Upper lobe of right lung (tissue), 1 donor: ENCODE measurements around the gene CLEC18C. TPM values are rescaled to one million over a fixed set of nuclear protein-coding genes. Genes with fewer than 3 reads are reported as not detected.
"Not testable (repeated sequence)": the region's sequence is repeated elsewhere in the genome, so short reads cannot be mapped to it uniquely, and the experiment has no call there.

ENCODE experiments used
- ATAC-seq: fragments of 200-7000 bp; cut with Tn5 transposase; one replicate; pipeline ENCODE4 v1.9.1; 2020; ENCODE audit warnings: mild to moderate bottlenecking, moderate library complexity
- DNase-seq: peaks from one replicate; pipeline ENCODE4 v3.0.0-alpha.2; 2020
- H3K27ac ChIP-seq: fragments of 200-600 bp; one replicate; pipeline ENCODE4 v1.8.0; 2022
- H3K27me3 ChIP-seq: fragments of 200-600 bp; one replicate; pipeline ENCODE4 v1.8.0; 2022; ENCODE audit warnings: mild to moderate bottlenecking
- H3K36me3 ChIP-seq: fragments of 200-600 bp; one replicate; pipeline ENCODE4 v1.8.0; 2022
- H3K4me1 ChIP-seq: fragments of 200-600 bp; one replicate; pipeline ENCODE4 v1.8.0; 2022
- H3K4me3 ChIP-seq: fragments of 200-600 bp; one replicate; pipeline ENCODE4 v1.8.0; 2022; ENCODE audit warnings: mild to moderate bottlenecking
- H3K9me3 ChIP-seq: fragments of 200-600 bp; one replicate; pipeline ENCODE4 v1.8.0; 2022
- intact Hi-C: fragments of 100-400 bp; cut with DNase I; formaldehyde crosslinking; loops from one replicate; pipeline ENCODE4 v1.11.0; 2022
- long read RNA-seq: library from polyadenylated mRNA; unstranded; transcript quantifications from one replicate; pipeline ENCODE4 v2.0.0, GENCODE V29; 2021
- total RNA-seq: library from RNA; stranded (reverse); fragmentation: NEBNext Ultra II Directional; extraction: Animal tissue kit (Norgen Biotek cat#: 25700); gene quantifications from one replicate; pipeline ENCODE4 v1.2.1, GENCODE V29; 2021
- donor health status: DM: no; HTN: yes; CAD: no; lungs with severe emphysema.

The CLEC18C gene
- total RNA-seq, result not detected
- long read RNA-seq, result 0 reads

DNA sequence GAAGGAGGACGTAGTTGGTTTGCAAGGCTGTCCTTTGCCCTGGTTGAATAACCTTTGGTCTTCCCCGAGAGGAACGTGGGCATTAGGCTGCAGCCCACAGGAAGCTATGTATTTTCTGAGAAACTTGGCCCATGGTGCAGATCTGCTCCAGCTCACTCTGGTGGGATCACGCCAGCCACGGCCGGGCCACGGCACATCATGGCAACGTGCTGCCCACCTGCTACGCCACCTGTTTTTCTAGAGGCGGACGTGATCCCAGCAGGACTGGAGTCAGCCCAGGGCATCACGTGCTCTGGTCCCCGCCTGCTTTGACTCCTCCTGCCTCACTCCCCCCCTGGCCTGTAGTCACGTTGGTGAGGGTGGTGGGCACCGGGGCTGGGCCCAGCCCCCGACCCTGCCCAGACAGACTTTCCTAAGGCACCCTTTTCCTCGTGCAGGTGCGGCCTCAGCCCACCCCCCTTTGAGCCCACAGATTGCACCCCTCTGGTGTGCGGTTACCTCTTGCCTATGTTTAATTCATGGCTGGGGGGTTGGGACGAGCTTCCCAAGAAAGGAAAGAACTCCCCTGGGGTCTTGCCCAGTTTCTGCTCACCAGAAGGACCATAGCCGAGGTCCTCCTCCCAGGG lies at the start of gene CLEC18C:
TSS of gene CLEC18C (plus strand) at position 576 of the 626 bp plus-strand sequence. CDS start 492 bp downstream, outside the sequence.
- H3K27ac ChIP-seq, H3K4me1 ChIP-seq, intact Hi-C loops, H3K4me3 ChIP-seq, H3K27me3 ChIP-seq, DNase-seq, ATAC-seq, H3K36me3 ChIP-seq, H3K9me3 ChIP-seq: not testable (repeated sequence)

GRCh38 chr16:70123822-70124221 lies 49.8 kb upstream of the CLEC18C start:
- peaks cover 58% of the 10 kb centered on the region for H3K36me3 ChIP-seq
- H3K4me3 ChIP-seq, intact Hi-C loops, ATAC-seq, H3K27me3 ChIP-seq, H3K4me1 ChIP-seq, H3K9me3 ChIP-seq, H3K27ac ChIP-seq, DNase-seq: not testable (repeated sequence)

DNA sequence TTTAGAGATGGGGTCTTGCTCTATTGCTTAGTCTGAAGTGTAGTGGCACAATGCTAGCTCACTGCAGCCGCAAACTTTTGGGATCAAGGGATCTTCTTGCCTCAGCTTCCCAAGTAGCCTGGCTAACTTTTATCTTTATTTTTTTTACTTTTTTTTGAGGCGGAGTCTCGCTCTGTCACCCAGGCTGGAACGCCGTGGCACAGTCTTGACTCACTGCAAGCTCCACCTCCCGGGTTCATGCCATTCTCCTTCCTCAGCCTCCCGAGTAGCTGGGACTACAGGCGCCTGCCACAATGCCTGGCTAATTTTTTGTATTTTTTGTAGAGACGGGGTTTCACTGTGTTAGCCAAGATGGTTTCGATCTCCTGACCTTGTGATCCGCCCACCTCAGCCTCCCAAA lies 47.4 kb upstream of the CLEC18C start:
- H3K4me3 ChIP-seq, DNase-seq, H3K9me3 ChIP-seq, H3K27ac ChIP-seq, H3K4me1 ChIP-seq, intact Hi-C loops, ATAC-seq, H3K27me3 ChIP-seq: not testable (repeated sequence)
- peaks cover 80% of the 10 kb centered on the region for H3K36me3 ChIP-seq

DNA sequence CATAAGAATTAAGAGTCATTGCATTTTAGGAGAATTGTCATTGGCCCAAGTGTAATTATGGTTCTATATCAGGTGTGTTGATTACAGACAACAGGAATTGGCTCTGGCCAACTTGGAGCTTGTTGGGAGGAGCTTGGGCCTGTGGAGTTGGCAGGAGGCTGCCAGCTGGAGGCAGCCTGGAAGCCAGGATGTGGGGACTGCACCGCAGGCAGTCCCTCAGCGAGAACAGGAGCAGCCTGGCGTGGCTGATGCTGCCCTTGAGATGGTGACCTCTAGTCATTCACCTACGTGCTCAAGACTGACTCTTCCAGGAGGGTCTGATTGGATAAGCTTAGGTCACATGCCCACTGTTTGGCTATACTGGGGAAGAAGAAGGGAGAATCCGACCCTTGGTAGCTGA lies 45.9 kb upstream of the CLEC18C start:
- H3K27ac ChIP-seq, H3K9me3 ChIP-seq, H3K4me3 ChIP-seq, ATAC-seq, H3K4me1 ChIP-seq, DNase-seq, intact Hi-C loops, H3K27me3 ChIP-seq: not testable (repeated sequence)
- H3K36me3 ChIP-seq, result peaks cover 83% of the 10 kb centered on the region

DNA sequence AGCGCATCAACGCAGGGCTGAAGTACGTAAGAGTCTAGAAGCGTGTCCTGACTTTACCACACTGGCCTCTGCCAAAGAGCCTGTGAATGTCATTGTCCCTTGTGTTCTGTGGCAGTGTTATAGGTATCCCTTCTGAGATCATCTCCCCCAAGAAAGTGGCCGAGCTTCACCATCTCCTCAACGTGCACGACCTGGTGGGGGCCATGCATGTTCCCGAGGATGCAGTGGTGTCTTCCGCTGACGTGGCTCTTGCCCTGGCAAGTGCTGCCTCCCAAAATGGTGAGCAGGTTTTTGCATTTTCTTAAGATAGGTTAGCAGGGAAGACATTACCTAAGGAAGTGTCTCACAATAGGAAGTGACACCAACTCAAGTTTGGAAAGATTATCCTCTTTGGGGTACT lies 44.7 kb upstream of the CLEC18C start:
- H3K27ac ChIP-seq, H3K9me3 ChIP-seq, H3K4me1 ChIP-seq, H3K4me3 ChIP-seq, intact Hi-C loops, H3K27me3 ChIP-seq, DNase-seq: not testable (repeated sequence)
- peaks cover 85% of the 10 kb centered on the region for H3K36me3 ChIP-seq
- ATAC-seq, result peak; percentile 32

DNA sequence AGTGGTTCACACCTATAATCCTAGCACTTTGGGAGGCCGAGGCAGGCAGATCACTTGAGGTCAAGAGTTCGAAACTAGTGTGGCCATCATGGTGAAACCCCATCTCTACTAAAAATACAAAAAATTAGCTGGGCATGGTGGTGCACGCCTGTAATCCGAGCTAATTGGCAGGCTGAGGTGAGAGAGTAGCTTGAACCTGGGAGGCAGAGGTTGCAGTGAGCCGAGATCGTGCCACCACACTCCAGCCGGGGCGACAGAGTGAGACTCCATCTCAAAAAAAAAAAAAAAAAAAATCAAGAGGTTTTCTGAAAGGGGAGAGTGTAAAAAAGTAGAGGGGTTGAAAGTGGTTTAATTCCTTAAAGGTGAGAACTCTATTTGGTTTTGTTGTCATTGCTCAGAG lies 37.8 kb upstream of the CLEC18C start:
- intact Hi-C loops, result not testable (repeated sequence)

GRCh38 chr16:70136595-70136994 lies 37.0 kb upstream of the CLEC18C start:
- DNase-seq, ATAC-seq: not testable (repeated sequence)
- H3K36me3 ChIP-seq, result peaks cover 99% of the 10 kb centered on the region

More for the DNA sequence above, 37.8 kb upstream of the CLEC18C start:
- H3K36me3 ChIP-seq, result peaks cover 97% of the 10 kb centered on the region
- H3K4me1 ChIP-seq, H3K27ac ChIP-seq, H3K27me3 ChIP-seq, ATAC-seq, H3K4me3 ChIP-seq, DNase-seq, H3K9me3 ChIP-seq: not testable (repeated sequence)

GRCh38 chr16:70142739-70143138 lies 30.8 kb upstream of the CLEC18C start:
- not testable (repeated sequence) for DNase-seq, H3K4me1 ChIP-seq

More at GRCh38 chr16:70136595-70136994, 37.0 kb upstream of the CLEC18C start:
- H3K9me3 ChIP-seq, H3K4me3 ChIP-seq, H3K27ac ChIP-seq, H3K4me1 ChIP-seq, intact Hi-C loops, H3K27me3 ChIP-seq: not testable (repeated sequence)

DNA sequence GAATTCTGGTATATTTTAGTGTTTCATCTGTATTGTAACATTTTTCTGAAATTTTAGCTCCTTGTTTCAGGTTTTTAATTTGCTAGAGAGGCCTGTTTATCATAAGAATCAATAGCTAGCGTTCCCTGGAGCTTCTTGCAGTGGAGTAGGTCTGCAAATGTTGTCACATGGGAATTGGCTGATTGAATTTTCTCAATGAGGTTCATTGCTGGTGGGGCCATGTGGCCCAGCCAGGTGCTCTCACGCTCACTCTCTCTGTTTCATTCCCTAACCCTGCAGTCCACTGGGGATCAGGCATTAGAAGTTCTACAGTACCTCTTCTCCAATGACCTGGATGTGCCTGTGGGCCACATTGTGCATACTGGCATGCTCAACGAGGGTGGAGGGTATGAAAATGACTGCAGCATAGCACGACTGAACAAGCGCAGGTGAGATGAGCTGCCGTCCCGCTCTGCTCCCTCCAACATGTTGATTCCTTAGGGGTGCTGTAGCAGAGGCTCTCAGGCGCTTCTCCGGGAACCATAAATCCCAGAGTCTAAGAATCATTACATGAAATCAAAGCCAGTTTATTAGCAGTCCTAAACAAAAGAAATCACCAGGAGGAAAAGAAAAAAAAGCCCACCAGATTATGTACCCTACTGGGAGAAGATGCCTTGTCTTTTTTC lies 30.2 kb upstream of the CLEC18C start:
- H3K27ac ChIP-seq, H3K4me1 ChIP-seq, H3K27me3 ChIP-seq, H3K4me3 ChIP-seq, DNase-seq, H3K9me3 ChIP-seq, intact Hi-C loops: not testable (repeated sequence)
- H3K36me3 ChIP-seq, result peaks cover 80% of the 10 kb centered on the region
- ATAC-seq, result peak; percentile 10

More at GRCh38 chr16:70142739-70143138, 30.8 kb upstream of the CLEC18C start:
- ATAC-seq, H3K4me3 ChIP-seq, H3K9me3 ChIP-seq, intact Hi-C loops, H3K27ac ChIP-seq, H3K27me3 ChIP-seq: not testable (repeated sequence)
- H3K36me3 ChIP-seq, result peaks cover 79% of the 10 kb centered on the region

DNA sequence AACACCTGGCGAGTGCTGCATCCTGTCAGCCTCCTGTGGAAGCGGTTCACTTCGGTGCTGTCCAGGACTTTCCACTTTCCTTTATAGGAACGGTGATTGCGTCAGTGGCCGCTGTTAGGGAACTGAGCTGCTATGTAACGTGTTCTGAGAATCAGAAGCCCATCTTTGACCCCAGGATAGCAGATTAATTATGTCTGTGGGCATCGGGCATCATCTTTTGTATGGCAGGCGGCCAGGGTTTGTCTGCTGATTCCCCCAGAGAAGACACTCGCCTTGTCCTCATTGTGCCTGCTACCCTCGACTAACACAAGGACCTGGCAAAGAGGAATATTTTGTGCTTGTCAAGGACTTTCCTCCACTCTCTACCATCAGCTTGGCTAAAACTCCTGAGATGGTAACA lies 25.7 kb upstream of the CLEC18C start:
- DNase-seq, H3K9me3 ChIP-seq, H3K4me3 ChIP-seq, intact Hi-C loops, ATAC-seq, H3K4me1 ChIP-seq, H3K27ac ChIP-seq, H3K27me3 ChIP-seq: not testable (repeated sequence)
- peaks cover 78% of the 10 kb centered on the region for H3K36me3 ChIP-seq

DNA sequence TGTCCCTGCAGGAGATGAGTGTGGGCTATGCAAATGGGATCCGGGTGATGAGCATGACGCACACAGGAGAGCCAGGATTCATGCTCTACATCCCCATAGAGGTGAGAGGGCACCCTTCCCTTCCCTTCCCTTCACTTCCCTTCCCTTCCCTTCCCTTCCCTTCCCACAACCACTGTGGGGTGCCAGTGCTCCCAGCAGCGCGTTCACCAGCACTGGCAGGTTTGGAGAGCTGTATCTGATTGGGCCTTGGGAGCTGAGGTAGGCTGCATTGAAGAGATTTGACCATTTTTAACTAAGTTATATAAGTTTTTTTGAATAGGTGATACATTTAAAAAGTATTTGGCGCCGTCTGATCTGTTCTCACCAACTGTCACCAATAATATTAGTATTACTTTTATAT lies 25.1 kb upstream of the CLEC18C start:
- peaks cover 78% of the 10 kb centered on the region for H3K36me3 ChIP-seq

DNA sequence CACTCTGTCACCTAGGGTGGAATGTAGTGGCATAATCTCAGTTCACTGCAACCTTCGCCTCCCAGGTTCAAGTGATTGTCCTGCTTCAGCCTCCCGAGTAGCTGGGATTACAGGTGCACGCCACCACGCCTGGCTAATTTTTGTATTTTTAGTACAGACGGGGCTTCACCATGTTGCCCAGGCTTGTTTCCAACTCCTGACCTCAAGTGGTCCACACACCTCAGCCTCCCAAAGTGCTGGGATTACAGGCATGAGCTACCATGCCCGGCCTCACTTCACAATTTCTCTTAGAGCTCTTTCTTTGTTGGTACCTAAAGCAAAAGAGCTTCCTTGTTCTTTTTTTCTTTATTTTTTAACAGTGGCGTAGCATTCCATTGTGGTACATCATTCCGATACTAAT lies 24.3 kb upstream of the CLEC18C start:
- H3K27ac ChIP-seq, H3K27me3 ChIP-seq, H3K9me3 ChIP-seq, intact Hi-C loops, H3K4me1 ChIP-seq, H3K4me3 ChIP-seq, DNase-seq, ATAC-seq: not testable (repeated sequence)
- peaks cover 80% of the 10 kb centered on the region for H3K36me3 ChIP-seq

More for the DNA sequence above, 25.1 kb upstream of the CLEC18C start:
- H3K27me3 ChIP-seq, H3K9me3 ChIP-seq, ATAC-seq, DNase-seq, H3K27ac ChIP-seq, intact Hi-C loops, H3K4me1 ChIP-seq, H3K4me3 ChIP-seq: not testable (repeated sequence)
